NB4 (cell line): ENCODE measurements around the gene RBBP8.

ENCODE experiments used
- MYC ChIP-seq: IDR thresholded peaks from 2 replicates; pipeline ENCODE4 v1.6.1; 2011; ENCODE audit warnings: low read depth, low read length
- POLR2A ChIP-seq: IDR thresholded peaks from 2 replicates; pipeline ENCODE4 v1.6.1; 2011; ENCODE audit warnings: mild to moderate bottlenecking; ENCODE audit not compliant: insufficient read length; ENCODE audit errors: extremely low read depth
- TF ChIP-seq, protein P1 (sequence below): IDR thresholded peaks from one replicate; pipeline ENCODE4 v1.5.1; 2012; ENCODE audit warnings: low read depth, low read length
- TF ChIP-seq, protein P2 (sequence below): IDR thresholded peaks from 2 replicates; pipeline ENCODE4 v1.6.1; 2011; ENCODE audit warnings: low read depth, low read length

DNA sequence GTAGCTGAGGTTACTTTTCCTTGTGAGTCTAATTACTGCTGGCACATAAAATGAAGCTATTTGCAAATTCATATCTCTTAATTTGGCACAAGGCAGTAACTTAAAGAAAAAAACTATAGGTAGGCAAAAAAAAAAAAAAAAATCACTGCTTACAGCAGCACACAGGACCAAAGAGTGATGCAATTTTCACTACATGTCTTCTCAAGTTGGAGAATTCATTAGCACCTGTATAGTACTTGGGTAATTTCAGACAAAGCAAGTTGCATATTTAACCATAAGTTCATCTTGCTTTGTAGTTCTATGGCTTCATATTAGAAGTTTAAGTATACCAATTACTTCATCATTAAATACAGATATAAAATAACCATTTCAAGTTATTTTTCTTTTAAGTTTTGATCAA, 33.7 kb upstream of the RBBP8 start:
- TF ChIP-seq POLR2A = no peak
- TF ChIP-seq, protein P1, sequence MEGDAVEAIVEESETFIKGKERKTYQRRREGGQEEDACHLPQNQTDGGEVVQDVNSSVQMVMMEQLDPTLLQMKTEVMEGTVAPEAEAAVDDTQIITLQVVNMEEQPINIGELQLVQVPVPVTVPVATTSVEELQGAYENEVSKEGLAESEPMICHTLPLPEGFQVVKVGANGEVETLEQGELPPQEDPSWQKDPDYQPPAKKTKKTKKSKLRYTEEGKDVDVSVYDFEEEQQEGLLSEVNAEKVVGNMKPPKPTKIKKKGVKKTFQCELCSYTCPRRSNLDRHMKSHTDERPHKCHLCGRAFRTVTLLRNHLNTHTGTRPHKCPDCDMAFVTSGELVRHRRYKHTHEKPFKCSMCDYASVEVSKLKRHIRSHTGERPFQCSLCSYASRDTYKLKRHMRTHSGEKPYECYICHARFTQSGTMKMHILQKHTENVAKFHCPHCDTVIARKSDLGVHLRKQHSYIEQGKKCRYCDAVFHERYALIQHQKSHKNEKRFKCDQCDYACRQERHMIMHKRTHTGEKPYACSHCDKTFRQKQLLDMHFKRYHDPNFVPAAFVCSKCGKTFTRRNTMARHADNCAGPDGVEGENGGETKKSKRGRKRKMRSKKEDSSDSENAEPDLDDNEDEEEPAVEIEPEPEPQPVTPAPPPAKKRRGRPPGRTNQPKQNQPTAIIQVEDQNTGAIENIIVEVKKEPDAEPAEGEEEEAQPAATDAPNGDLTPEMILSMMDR = no peak
- TF ChIP-seq, protein P2, sequence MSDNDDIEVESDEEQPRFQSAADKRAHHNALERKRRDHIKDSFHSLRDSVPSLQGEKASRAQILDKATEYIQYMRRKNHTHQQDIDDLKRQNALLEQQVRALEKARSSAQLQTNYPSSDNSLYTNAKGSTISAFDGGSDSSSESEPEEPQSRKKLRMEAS = no peak
- TF ChIP-seq MYC = no peak
